ENCODE results near the gene RASL12.
"Not testable (repeated sequence)": the region's sequence is repeated elsewhere in the genome, so short reads cannot be mapped to it uniquely, and the experiment has no call there.

The RASL12 gene

GRCh38 chr15:65075607-65076395 lies 8.0 kb upstream of the RASL12 start:
- not testable (repeated sequence) for DNase-seq (ENCODE audit: low read depth, low spot score)

GRCh38 chr15:65074946-65075345 lies 7.2 kb upstream of the RASL12 start:
- not testable (repeated sequence) for DNase-seq (ENCODE audit: low read depth, low spot score)

GRCh38 chr15:65072617-65073016 lies 4.8 kb upstream of the RASL12 start:
- DNase-seq (ENCODE audit: low read depth, low spot score) = no peak

- no peak for DNase-seq (ENCODE audit: low read depth, low spot score)
Measured at GRCh38 chr15:65072027-65072426, 4.2 kb upstream of the RASL12 start.

GRCh38 chr15:65071381-65071811 lies 3.6 kb upstream of the RASL12 start:
- DNase-seq (ENCODE audit: low read depth, low spot score) = no peak

- no peak for DNase-seq (ENCODE audit: low read depth, low spot score)
Measured at GRCh38 chr15:65069779-65070546, 2.2 kb upstream of the RASL12 start.

GRCh38 chr15:65069179-65069578 lies 1.4 kb upstream of the RASL12 start:
- peak; percentile 45 for DNase-seq (ENCODE audit: low read depth, low spot score)

- no peak for DNase-seq (ENCODE audit: low read depth, low spot score)
Measured at GRCh38 chr15:65068403-65068788, 605 bp upstream of the RASL12 start.

GRCh38 chr15:65067317-65067644 lies 510 bp downstream of the RASL12 start:
- no peak for DNase-seq (ENCODE audit: low read depth, low spot score)

GRCh38 chr15:65066635-65067316 lies 1.0 kb downstream of the RASL12 start:
- DNase-seq (ENCODE audit: low read depth, low spot score) = no peak

GRCh38 chr15:65066001-65066634 lies 1.7 kb downstream of the RASL12 start:
- DNase-seq (ENCODE audit: low read depth, low spot score) = no peak

- no peak for DNase-seq (ENCODE audit: low read depth, low spot score)
Measured at GRCh38 chr15:65062726-65063125, 5.1 kb downstream of the RASL12 start.

GRCh38 chr15:65062061-65062460 lies 5.7 kb downstream of the RASL12 start:
- DNase-seq (ENCODE audit: low read depth, low spot score) = no peak

GRCh38 chr15:65060641-65061397 lies 7.0 kb downstream of the RASL12 start:
- DNase-seq (ENCODE audit: low read depth, low spot score) = no peak

- DNase-seq (ENCODE audit: low read depth, low spot score) = no peak
Measured at GRCh38 chr15:65059931-65060596, 7.7 kb downstream of the RASL12 start.

GRCh38 chr15:65059369-65059750 lies 8.4 kb downstream of the RASL12 start:
- no peak for DNase-seq (ENCODE audit: low read depth, low spot score)

- no peak for DNase-seq (ENCODE audit: low read depth, low spot score)
Measured at GRCh38 chr15:65058394-65059368, 9.1 kb downstream of the RASL12 start.

- no peak for DNase-seq (ENCODE audit: low read depth, low spot score)
Measured at GRCh38 chr15:65057549-65057940, 10.2 kb downstream of the RASL12 start.

- peak; percentile 65 for DNase-seq (ENCODE audit: low read depth, low spot score)
Measured at GRCh38 chr15:65056868-65057548, 10.8 kb downstream of the RASL12 start.
